AG20443 (cell line): ENCODE measurements around the gene STRA6.

Experiments used
- DNase-seq: peaks from one replicate; pipeline ENCODE4 v3.0.0; 2012; ENCODE audit warnings: low spot score, mixed read lengths

STRA6 gene

DNA sequence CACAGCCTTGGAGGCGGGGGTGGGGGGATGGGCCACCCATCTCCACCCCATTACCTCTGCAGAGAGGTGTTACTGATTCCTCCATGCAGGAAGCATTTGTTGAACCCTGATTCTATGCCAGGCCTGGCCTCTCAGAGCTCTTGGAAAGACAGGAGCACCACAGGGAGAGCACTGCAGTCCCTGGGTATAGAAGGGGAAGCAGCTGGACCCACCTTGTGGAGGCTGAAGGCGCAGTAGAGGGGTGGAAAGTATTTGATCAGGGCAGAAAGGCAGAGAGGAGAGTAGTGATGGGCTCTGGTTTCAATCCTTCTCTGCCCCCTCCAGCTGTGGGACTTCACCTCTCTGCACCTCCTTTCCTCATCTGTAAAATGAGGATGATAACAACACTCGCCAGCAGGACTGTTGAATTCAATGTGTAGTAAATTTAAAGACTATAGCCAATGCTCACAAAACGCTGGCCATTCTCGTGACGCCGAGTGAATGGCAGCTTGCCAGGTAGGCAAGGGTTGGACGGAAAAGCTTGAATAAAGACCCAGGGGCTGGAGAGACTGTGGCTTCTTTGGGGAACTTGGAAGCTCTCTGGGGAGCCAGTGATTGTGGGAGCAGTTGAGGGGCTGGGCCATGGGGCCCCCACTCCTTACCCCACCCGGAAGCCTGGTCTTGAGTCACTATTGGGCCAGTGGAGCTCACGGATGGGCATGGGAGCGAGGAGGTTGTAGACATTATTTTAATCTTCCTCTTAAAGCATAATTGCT, 25.6 kb upstream of the STRA6 start:
- DNase-seq: no peak

DNA sequence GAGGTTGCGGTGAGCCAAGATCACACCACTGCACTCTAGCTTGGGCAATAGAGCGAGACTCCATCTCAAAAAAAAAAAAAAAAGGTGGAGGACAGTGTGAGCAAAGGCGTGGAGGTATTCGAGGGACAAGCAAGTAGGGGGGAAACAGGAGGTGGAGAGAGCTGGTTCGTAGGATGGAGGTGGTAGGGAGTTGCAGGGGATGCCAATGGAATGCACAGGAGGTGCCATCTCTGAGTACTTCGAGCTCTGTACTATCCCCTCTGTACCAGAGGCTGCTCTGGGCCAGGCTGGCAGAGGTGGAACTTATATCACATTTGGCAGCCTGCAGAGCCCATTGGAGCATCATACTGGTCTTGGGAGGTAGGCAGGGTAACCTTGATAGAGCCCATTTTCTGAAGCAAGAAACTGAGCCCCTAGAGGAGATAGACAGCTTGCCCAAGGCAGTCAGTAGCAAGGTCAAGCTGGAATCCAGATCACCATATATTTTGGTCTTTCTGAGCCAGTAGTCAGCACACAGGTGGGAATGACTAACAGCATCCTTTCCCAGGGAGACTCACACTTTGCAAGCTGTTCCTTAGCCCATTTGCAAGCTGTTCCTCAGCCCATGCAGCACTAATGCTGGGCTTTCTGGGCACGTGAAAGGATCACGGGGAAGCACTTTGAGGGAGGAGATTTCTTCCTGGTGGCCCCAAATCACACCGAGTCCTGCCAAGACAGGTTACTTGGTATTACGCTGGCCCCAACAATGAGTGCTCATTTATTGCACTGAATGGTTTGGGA, 24.4 kb upstream of the STRA6 start:
- DNase-seq: no peak

DNA sequence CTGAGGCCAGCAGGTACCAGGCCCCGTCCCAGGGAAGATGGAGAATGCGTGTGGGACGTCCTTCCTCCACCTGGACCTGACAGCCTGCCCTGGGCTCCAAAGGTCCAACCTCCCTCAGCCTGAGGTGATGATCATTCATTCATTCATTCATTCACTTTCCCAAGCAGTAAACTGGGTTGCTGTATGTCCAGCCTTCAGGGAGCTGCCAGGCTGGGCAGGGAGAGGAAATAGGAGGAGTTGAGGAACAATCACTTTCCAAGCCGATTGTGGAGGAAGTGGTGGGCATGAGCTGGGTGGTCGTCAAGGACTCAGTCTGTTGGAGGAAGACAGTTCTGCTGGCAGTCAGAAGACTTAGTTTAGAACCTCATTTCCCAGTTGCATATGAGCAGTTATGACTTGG, 23.3 kb upstream of the STRA6 start:
- DNase-seq: no peak

DNA sequence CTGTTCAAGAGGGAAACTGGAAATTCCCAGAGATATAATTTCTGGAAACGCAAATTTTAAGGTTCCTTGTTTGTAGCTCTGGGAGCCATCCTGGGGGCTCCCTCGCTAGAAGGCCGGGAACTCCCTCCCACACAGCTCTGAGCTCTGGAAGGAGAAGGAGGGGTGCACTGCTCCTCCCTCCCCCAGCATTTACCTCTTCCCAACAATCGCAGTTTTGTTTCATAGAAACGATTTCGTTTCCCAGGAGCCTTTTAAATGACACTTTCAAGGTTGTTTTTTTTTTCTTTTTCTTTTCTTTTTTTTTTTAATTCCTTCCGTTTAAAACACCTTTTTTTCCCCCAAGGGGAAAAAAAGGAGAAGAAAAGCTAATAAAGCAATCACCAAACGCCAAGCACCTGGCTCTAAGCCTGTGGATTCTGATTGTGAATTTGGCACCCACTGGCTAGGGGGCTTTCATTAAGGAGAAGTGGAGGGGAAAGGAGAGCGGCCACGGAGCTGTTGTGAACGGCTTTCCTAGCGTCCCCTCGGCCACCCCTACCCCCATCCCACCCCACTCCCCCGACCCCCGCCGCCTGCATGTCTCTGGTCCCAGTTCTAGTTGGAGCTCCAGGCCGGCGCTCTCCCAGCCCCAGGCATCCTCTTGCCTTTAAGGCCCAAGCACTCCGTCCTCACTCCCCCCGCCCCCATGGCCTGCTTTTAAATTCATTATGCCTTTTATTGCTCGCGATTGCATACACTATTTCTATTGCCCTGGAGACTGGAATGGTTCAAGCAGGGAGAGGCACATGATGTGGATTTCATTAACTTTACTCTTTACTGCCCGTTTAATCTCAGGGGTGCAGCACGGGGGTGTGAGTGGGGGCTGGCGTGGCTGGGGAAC, 19.9 kb upstream of the STRA6 start:
- DNase-seq: no peak

DNA sequence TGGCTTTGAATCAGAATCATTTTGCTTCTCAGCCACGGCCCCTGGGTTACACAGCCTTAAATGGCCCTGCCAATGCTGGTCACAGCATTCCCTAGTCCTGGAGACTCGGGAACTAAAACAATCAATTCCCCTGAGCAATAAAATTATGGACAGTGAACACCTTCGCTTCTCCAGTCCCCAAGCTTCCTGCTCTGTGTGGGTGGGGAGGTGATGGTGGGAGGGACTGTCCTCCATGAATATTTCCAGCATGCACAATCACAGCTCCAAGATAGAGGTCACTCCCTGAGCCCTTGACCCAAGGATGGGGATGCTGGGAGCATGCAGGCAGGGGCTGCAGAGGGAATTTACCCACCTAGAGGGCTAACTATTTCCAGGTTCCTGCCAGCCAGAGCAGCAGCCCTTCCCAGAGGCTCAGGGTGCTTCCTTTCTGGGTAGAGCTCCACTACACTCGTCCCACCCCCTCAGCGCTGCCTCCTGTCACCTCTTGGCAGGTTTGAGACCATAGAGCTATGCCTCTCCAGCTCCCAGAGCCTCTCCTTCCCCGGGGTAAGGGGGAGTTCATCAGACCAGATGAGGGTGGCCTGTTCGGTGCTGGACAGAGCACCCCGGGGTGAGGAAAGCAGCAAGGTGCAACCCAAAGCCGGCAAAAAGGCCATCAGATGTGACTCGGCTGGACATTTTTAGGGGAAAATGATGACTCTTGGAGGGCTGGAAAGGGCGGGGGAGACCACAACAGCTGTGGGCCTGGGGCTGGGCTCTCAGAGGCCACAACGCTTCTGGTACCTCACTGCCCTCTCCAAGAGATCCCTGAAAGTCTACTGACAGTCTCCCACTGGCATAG, 19.0 kb upstream of the STRA6 start:
- DNase-seq: no peak

DNA sequence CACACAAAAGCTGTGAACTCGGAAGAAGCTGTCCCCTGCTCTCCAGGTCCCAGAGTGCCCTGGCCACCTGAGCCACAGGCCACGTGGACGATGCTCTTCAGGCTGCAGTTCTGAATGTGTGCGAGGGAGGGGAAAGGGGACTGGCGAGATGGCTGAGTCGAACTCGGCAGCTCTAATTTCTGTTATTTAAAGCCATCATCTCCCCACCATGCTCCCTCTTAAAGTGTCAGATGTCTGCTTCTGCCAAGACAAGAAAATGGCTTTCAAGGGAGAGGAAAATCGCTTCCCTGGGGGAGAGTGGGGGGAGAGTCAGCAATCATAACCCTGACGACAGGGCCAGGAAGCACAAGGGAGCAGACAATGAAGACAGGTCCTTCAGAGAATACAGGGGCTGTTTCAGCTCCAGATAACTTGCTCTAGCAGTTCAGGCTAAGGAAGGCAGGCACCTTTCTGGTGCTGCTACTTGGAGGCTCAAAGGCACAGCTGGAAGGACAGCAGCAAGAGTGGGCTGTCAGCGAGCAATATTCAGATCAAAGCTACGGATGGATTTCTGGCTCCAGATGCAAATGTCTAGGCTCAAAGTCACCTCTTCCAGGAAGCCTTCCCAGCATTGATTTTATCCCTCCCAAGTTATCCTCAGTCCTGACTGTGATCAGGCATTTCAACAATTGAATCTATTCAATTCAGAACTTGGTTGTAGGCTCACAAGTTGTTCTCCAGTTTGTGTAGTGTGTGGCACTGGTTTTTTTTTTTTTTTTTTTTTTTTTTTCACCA, 18.1 kb upstream of the STRA6 start:
- DNase-seq: no peak

DNA sequence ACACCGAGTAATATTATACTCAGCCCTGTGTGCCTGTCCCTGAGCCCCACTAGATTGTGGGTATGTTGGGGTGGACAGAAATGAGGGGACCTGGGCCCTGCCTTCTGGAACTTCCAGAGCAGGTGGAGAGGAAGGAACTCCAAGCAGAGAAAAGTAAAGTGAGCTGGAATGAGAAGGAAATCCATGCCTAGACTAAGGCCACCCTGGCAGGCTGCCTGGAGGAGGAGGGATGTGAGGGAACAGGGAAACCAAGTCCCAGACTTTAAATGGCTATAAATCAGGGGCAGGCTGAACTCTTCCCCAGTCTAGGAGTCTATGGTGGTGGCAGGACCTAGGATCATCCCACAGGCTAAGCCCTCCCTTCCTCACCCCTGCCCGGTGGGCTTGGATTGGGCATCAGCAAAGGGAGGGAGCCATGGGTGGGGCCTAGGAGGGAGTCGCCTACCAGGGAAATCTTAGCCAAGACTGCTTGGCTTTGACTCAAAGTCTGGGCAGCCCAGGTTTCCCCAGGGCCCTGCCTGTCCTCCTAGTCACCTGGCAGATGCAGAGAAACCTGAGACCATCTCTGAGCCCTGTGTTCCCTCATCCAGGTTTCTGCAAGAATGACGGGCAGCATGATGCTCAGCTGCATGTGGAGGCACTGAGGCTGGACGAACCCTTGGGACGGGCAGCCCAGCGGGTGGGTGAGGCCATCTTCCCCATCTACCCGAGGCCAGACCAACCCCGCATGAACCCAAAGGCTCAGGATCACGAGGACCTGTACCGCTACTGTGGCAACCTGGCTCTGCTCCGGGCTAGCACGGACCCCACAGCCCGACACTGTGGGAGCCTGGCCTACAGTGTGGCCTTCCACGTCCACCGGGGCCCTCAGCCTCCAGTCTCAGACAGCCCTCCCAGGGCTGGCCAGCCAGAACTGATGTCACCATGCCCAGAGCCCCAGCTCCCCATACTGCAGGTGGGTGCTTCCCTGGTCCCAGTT, 15.6 kb upstream of the STRA6 start:
- DNase-seq: no peak

DNA sequence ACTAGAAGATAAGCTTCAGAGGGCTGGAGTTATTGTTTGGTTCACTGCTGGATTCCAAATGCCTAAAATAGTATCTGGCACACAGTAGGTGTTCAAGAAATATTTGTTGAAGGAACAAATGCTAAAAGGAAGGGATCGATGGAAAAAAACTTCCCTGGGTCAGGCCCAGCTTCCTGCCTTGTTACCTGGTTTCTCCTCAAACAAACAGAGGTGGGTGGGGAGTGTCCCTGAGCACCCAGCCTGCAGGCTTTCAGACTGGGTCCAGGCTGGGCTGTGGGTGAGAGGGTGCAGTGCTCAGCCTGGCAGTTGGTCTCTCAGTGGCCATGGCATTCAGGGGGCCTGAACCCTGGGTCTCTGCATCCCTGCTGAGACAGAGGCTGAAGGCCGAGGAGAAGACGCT, 14.4 kb upstream of the STRA6 start:
- DNase-seq: no peak

DNA sequence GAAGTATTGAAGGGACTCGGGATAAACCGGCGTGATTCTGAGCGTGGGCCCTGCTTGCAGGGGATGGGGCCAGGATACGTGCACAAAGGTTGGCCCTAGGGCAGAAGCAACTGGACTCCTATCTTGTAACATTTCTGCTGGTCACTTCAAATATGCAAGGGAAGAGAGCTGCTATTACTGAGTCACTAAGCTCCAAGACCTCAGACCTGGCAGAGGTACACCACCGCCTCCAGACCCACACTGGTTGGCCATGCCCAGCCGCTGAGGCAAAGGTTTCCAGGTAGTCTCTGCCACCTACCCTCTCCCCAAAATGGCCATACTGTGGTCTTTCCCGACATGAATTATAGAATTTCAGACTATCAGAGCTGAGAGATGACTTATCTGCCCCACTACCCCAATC, 13.4 kb upstream of the STRA6 start:
- DNase-seq: no peak

DNA sequence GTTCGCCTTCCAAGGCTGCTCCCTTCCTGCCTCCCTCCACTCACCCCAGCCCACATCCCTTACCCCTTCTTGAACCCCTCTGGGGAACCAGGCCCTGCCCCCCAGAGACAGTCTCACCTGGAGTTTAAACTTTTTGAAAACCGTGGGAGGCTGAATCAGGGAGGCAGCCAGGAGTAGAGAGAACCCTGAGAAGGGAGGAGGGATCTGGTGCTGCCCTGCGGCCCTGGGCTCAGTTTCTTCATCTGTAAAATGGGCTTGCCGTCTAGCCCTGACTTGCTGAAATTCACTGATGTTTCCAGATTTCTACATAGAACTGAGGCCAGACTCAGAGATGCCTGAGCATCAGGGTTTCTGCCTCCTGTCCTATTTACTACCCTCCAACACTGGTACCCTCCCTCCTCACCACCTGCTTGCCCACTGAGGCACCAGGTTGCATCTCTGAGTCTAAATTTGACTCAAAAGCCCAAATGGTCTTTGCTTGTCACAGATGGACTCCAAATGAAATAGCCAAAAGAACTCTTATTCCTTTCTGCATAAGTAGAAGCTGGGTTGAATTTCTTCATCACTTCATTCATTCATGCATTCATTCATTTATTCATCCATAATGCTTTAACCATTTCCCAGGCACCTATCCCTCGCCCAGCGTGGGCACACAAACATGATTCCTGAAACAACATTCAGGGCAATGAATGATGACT, 11.9 kb upstream of the STRA6 start:
- DNase-seq: no peak

DNA sequence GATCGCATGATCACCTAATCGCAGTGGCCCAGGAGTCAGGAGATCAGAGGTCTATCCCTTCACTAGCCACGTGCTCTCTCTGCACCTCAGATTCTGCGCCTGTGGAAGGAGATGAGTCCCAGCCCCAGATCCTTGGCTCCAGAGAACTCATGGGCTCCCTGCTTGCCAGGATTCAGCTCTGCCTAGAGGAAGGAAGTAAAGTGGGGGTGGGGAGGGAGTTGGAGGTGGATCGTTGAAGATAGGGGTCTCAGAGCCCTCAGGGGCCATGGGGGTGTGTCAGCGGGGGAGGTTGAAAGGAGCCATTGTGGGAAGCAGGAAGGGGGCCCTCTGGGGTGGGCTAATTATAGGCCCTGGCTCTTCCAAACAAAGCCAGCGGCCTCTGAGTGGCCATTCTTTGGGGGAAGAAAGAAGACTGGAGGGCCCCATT, 11.3 kb upstream of the STRA6 start:
- no peak for DNase-seq

DNA sequence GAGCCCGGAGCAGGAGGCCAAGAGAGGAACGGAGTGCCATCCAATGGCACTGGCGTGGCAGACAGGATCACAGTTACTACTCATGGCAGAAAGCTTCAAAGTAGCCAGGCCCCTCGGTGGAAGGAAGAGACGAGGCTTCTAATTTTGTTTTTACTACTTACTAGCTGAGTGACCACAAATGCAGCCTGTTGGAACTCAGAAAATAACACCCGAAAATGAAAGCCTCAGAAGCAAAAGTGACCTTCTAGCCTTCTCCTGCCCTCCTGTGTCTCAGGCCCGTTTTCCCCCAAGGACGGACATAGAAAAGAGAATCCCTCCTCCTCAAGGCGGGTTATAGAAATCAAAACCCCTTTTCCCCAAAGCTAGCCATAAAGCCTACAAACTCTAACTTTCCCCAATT, 9.9 kb upstream of the STRA6 start:
- no peak for DNase-seq

DNA sequence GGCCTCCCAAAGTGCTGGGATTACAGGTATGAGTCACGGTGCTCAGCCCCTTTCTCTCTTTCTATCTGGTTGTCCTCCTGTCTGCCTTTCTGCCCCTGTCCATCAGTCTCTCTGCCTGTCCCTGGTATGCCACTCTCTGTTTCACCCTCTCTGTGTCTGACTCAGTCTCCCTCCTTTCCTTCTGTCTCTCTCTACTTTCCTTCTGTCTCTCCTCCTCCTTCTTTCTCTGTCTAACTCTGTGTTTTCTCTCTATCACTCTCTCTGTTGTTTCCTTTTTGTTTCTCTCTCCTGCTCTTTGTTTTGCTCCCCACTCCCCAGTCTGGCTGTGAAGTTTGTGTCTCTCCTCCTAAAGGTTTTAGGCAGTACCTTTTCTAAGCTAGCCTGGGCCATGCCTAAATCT, 9.1 kb upstream of the STRA6 start:
- no peak for DNase-seq

DNA sequence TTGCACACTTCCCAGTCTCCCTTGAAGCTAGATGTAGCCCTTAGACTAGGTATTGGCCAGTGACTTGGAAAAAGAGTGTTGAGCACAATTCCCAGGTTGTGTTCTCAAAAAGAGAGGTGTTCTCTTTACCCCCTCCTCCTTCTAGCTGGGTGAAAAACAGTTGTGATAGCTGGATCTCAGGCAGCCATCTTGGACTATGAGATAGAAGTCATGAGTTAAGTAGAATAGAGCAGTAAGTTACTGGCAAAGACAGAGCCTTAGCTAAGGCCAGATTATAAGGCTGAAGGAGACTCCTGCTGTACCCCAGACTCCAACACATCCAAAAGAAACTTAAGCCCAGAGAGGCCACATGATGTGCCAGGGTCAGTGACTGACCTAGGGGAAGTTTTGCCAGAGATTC, 8.1 kb upstream of the STRA6 start:
- no peak for DNase-seq

DNA sequence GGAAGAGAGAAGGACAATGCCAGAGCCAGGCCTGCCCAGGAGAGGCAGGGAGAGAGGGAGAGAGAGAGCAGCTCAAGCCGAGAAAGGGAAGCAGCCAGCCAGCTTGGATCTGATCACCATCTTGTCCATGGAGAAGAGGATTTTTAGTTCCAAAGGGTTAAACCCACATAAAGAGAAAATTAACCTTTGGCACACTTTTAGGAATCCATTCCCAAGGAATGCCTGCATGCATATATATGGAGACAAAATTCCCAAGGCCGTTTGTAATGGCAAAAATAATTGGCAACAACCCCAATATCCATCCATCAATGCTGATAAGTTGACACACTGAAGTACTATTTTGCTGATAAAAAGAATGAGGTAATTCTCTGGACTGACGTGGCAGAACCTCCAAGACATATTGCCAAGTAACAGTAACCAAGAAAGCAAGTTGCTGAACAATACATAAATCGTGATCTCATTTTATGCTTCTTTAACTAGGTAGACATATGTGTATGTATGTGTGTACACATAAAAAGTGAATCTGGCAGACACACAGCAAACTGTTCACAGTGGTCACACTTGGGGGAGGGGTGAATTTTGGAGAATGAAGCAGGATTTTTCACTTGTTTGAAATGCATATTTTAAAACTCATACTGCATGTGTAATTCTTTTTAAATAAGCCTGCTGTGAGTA, 7.5 kb upstream of the STRA6 start:
- DNase-seq: peak; percentile 62

DNA sequence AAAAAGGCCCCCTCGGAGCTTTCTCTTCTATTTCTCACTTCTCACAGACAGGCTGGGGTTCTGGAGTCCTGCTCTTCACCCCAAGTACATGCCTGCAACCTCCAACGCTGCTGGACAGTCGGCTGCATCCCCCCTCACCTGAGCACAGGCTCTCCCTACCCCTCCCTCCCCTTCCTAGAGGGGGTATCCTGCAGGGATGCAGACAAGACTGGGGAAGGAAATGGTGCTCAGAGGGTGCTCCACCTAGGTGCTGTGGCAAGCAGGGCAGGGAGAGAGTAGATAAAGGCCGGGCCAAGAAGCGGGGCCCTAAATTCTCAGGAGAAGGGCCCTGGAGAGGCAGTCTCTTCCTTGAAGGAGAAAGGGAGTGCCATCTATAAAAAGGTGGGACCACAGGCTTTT, 7.0 kb upstream of the STRA6 start:
- no peak for DNase-seq

DNA sequence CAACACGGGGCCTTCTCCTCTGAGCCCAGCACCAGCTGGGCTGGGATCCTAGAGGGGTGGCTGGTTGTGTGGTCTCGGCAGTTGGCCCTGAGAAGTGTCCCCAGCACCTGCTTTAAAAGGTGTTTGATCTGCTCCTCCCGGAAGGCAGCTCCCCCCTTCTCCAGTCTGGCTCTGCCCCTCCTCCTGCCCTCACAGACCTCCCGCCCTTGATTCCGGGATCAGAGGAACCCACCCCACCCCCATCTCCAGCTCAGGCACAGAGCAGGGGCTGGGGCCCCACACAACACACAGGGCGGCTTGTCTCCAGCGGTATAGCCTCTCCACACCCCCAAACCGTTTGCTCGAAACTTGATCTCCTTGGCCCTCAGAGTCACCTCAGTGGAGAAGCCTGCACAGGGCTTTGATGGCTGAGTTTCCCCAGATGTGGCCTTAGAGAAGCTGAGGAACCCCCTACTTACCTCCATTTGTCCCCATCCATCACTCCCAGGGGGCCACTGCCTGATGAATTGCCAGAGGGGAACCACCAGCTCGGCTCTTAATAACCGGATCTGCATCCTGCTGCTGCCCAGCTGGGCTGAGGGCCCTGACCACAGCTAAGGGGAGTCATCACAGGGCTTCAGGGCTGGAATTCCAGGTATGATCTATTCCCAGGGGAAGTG, 6.4 kb upstream of the STRA6 start:
- DNase-seq: peak; percentile 48

DNA sequence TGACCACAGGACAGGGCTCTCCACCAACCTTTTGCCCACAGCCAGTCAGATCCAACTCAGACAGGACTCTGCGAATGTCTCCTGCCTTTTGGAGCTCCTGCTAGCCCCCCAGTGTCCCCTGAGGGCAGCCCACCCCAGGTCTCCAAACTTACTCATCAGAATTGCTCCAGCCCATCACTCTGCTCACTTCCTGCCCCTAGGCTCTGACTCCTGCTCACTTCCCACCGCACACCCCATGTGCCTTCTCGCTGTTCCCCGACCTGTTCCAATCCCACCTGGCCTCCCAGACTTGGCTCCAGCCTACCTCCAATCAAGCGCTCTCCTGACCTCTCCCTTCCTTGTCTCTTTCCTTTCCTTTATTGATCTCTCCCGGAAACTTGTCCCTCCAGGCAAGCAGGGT, 5.9 kb upstream of the STRA6 start:
- no peak for DNase-seq
